HL-60 (cell line): ENCODE measurements around the gene MBD5.

Experiments
- GABPA ChIP-seq: IDR thresholded peaks from 2 replicates; pipeline ENCODE4 v1.6.1; 2012; ENCODE audit warnings: low read depth
- POLR2AphosphoS5 ChIP-seq: IDR thresholded peaks from 2 replicates; pipeline ENCODE4 v1.6.1; 2012; ENCODE audit warnings: low read depth
- TF ChIP-seq, protein P1 (sequence below): IDR thresholded peaks from one replicate; pipeline ENCODE4 v1.5.1; 2011; ENCODE audit warnings: low read length, control low read depth, inconsistent platforms; ENCODE audit not compliant: insufficient read depth
- TF ChIP-seq, protein P2 (sequence below): IDR thresholded peaks from 2 replicates; pipeline ENCODE4 v1.6.1; 2012; ENCODE audit warnings: low read depth; ENCODE audit not compliant: insufficient replicate concordance

- TF ChIP-seq, protein P1, sequence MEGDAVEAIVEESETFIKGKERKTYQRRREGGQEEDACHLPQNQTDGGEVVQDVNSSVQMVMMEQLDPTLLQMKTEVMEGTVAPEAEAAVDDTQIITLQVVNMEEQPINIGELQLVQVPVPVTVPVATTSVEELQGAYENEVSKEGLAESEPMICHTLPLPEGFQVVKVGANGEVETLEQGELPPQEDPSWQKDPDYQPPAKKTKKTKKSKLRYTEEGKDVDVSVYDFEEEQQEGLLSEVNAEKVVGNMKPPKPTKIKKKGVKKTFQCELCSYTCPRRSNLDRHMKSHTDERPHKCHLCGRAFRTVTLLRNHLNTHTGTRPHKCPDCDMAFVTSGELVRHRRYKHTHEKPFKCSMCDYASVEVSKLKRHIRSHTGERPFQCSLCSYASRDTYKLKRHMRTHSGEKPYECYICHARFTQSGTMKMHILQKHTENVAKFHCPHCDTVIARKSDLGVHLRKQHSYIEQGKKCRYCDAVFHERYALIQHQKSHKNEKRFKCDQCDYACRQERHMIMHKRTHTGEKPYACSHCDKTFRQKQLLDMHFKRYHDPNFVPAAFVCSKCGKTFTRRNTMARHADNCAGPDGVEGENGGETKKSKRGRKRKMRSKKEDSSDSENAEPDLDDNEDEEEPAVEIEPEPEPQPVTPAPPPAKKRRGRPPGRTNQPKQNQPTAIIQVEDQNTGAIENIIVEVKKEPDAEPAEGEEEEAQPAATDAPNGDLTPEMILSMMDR: peak; percentile 40
- TF ChIP-seq, protein P2, sequence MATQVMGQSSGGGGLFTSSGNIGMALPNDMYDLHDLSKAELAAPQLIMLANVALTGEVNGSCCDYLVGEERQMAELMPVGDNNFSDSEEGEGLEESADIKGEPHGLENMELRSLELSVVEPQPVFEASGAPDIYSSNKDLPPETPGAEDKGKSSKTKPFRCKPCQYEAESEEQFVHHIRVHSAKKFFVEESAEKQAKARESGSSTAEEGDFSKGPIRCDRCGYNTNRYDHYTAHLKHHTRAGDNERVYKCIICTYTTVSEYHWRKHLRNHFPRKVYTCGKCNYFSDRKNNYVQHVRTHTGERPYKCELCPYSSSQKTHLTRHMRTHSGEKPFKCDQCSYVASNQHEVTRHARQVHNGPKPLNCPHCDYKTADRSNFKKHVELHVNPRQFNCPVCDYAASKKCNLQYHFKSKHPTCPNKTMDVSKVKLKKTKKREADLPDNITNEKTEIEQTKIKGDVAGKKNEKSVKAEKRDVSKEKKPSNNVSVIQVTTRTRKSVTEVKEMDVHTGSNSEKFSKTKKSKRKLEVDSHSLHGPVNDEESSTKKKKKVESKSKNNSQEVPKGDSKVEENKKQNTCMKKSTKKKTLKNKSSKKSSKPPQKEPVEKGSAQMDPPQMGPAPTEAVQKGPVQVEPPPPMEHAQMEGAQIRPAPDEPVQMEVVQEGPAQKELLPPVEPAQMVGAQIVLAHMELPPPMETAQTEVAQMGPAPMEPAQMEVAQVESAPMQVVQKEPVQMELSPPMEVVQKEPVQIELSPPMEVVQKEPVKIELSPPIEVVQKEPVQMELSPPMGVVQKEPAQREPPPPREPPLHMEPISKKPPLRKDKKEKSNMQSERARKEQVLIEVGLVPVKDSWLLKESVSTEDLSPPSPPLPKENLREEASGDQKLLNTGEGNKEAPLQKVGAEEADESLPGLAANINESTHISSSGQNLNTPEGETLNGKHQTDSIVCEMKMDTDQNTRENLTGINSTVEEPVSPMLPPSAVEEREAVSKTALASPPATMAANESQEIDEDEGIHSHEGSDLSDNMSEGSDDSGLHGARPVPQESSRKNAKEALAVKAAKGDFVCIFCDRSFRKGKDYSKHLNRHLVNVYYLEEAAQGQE: no peak
- no peak for TF ChIP-seq POLR2AphosphoS5
- TF ChIP-seq GABPA: no peak
These were observed 180.4 kb downstream of the MBD5 start for GRCh38 chr2:148201075-148202004.
